H1 (cell line): ENCODE measurements around the gene PLTP. TPM values are rescaled to one million over a fixed set of nuclear protein-coding genes. Genes with fewer than 3 reads are reported as not detected.

Source experiments
- CTCF ChIA-PET: fragments of 300-600 bp; sonication (Branson Sonifier 250); formaldehyde crosslinking; loops from one replicate; lab custom pipeline; 2021; ENCODE audit not compliant: partially characterized antibody; lab: Charles Lee
- POLR2A ChIA-PET: fragments of 300-600 bp; sonication (Branson Sonifier 250); formaldehyde crosslinking; loops from one replicate; lab custom pipeline; 2021; ENCODE audit warnings: inconsistent platforms; ENCODE audit not compliant: partially characterized antibody; lab: Charles Lee
- DNase-seq, 2 experiments: peaks; one replicate each; pipeline versions ENCODE4 v3.0.0 to v3.0.0-alpha.2; 2010 to 2022; ENCODE audit warnings: low spot score in 2 of 2, low read depth in 1 of 2, mixed read lengths in 1 of 2
- FAIRE-seq: peaks from 2 replicates; lab custom pipeline; 2011; peaks lifted over from hg19 to GRCh38; lab: Jason Lieb, UNC
- H2AFZ ChIP-seq: 2 replicates; pipeline ENCODE4 v1.8.1; 2012; ENCODE audit warnings: low read length, inconsistent platforms
- H2AK5ac ChIP-seq: 2 replicates; pipeline ENCODE4 v1.6.1; 2013; ENCODE audit warnings: low read depth, low read length
- H2BK120ac ChIP-seq: replicated peaks from 2 replicates; pipeline ENCODE3; 2013; ENCODE audit warnings: low read depth, low read length, inconsistent platforms
- H2BK12ac ChIP-seq: 2 replicates; pipeline ENCODE4 v1.6.1; 2013; ENCODE audit warnings: low read depth, low read length
- H2BK15ac ChIP-seq: 2 replicates; pipeline ENCODE4 v1.6.1; 2013; ENCODE audit warnings: low read length
- H2BK20ac ChIP-seq: 2 replicates; pipeline ENCODE4 v1.6.1; 2013; ENCODE audit warnings: low read length
- H2BK5ac ChIP-seq: 2 replicates; pipeline ENCODE4 v1.6.1; 2013; ENCODE audit warnings: low read depth, low read length
- H3K14ac ChIP-seq: 2 replicates; pipeline ENCODE4 v1.6.1; 2013; ENCODE audit warnings: inconsistent platforms; ENCODE audit not compliant: insufficient read length
- H3K18ac ChIP-seq: 2 replicates; pipeline ENCODE4 v1.6.1; 2013; ENCODE audit warnings: low read length; ENCODE audit errors: extremely low read depth
- H3K23ac ChIP-seq: 2 replicates; pipeline ENCODE4 v1.6.1; 2013; ENCODE audit warnings: inconsistent platforms; ENCODE audit not compliant: insufficient read length
- H3K23me2 ChIP-seq: 2 replicates; pipeline ENCODE4 v1.6.1; 2013; ENCODE audit warnings: low read depth, low read length
- H3K27ac ChIP-seq: 2 replicates; pipeline ENCODE4 v1.6.1; 2011; ENCODE audit warnings: low read depth, low read length, inconsistent platforms
- H3K27me3 ChIP-seq, 4 experiments: replicated peaks in 1 of 4; 1 replicate in 1 of 4; 2 replicates in 3 of 4; pipeline versions ENCODE4 v1.6.1 to v1.8.1; 2011 to 2013; ENCODE audit warnings: low read length in 3 of 4, mild to moderate bottlenecking in 3 of 4, inconsistent platforms in 2 of 4, mixed read lengths in 2 of 4, moderate library complexity in 1 of 4; ENCODE audit not compliant: control insufficient read depth in 3 of 4, insufficient read depth in 3 of 4; ENCODE audit errors: extremely low read depth in 1 of 4
- H3K36me3 ChIP-seq, 4 experiments: 2 replicates each; pipeline versions ENCODE4 v1.6.1 to v1.8.1; 2011 to 2013; ENCODE audit warnings: mild to moderate bottlenecking in 4 of 4, low read length in 3 of 4, moderate library complexity in 2 of 4, control low read depth in 1 of 4, inconsistent platforms in 1 of 4; ENCODE audit not compliant: insufficient read depth in 4 of 4, control insufficient read depth in 2 of 4
- H3K4ac ChIP-seq: replicated peaks from 2 replicates; pipeline ENCODE3; 2013; ENCODE audit warnings: low read length, low read depth, mixed read lengths, inconsistent platforms; ENCODE audit not compliant: insufficient read length
- H3K4me1 ChIP-seq, 4 experiments: replicated peaks in 1 of 4; 1 replicate in 1 of 4; 2 replicates in 3 of 4; pipeline versions ENCODE4 v1.6.1 to v1.8.1; 2011 to 2013; ENCODE audit warnings: low read length in 3 of 4, inconsistent platforms in 2 of 4, mixed read lengths in 1 of 4; ENCODE audit not compliant: insufficient read depth in 4 of 4, control insufficient read depth in 3 of 4
- H3K4me2 ChIP-seq, 2 experiments: 2 replicates each; pipeline versions ENCODE4 v1.6.1 to v1.8.1; 2011 to 2013; ENCODE audit warnings: low read depth in 2 of 2, low read length in 2 of 2, control low read depth in 1 of 2, inconsistent platforms in 1 of 2, mild to moderate bottlenecking in 1 of 2; ENCODE audit not compliant: insufficient read depth in 1 of 2
- H3K4me3 ChIP-seq, 4 experiments: fragments of 200-600, 300-600 bp in 1 of 4; sonication (generic), shearing (Covaris generic), sonication (Bioruptor Twin) in 1 of 4; 2 replicates each; pipeline versions ENCODE4 v1.5.1 to v1.8.1; 2011 to 2016; ENCODE audit warnings: low read length in 4 of 4, low read depth in 3 of 4, control low read depth in 2 of 4, inconsistent platforms in 2 of 4, mild to moderate bottlenecking in 2 of 4, mixed read lengths in 1 of 4, moderate library complexity in 1 of 4; ENCODE audit not compliant: insufficient read depth in 2 of 4; ENCODE audit errors: extremely low read depth in 1 of 4
- H3K56ac ChIP-seq: replicated peaks from 2 replicates; pipeline ENCODE3; 2013; ENCODE audit warnings: low read depth, mild to moderate bottlenecking, mixed read lengths, low read length, inconsistent platforms; ENCODE audit not compliant: insufficient read length
- H3K79me1 ChIP-seq: 2 replicates; pipeline ENCODE4 v1.6.1; 2013; ENCODE audit warnings: low read depth, low read length, control low read depth
- H3K79me2 ChIP-seq, 2 experiments: 2 replicates each; pipeline versions ENCODE4 v1.6.1 to v1.8.1; 2012 to 2013; ENCODE audit warnings: low read length in 2 of 2, mild to moderate bottlenecking in 2 of 2, inconsistent platforms in 1 of 2; ENCODE audit not compliant: insufficient read depth in 2 of 2, control insufficient read depth in 1 of 2
- H3K9ac ChIP-seq, 4 experiments: replicated peaks in 1 of 4; 1 replicate in 1 of 4; 2 replicates in 3 of 4; pipeline versions ENCODE4 v1.6.1 to v1.8.1; 2011 to 2013; ENCODE audit warnings: low read depth in 3 of 4, low read length in 3 of 4, control low read depth in 2 of 4, mild to moderate bottlenecking in 2 of 4, moderate library complexity in 2 of 4, inconsistent platforms in 1 of 4; ENCODE audit errors: extremely low read depth in 1 of 4
- H3K9me3 ChIP-seq, 2 experiments: 2 replicates each; pipeline versions ENCODE4 v1.6.1 to v1.8.1; 2012 to 2013; ENCODE audit warnings: mild to moderate bottlenecking in 2 of 2, moderate library complexity in 2 of 2, control low read depth in 1 of 2, inconsistent platforms in 1 of 2, low read depth in 1 of 2, low read length in 1 of 2, mixed read lengths in 1 of 2; ENCODE audit not compliant: insufficient read depth in 2 of 2
- H4K20me1 ChIP-seq, 2 experiments: replicated peaks in 1 of 2; 2 replicates each; pipeline versions ENCODE3 to v1.8.1; 2011 to 2013; ENCODE audit warnings: inconsistent platforms in 2 of 2, low read length in 2 of 2, mild to moderate bottlenecking in 1 of 2; ENCODE audit not compliant: insufficient read depth in 2 of 2, control insufficient read depth in 1 of 2
- H4K5ac ChIP-seq: 2 replicates; pipeline ENCODE4 v1.6.1; 2013; ENCODE audit warnings: low read length, low read depth, mixed read lengths, inconsistent platforms; ENCODE audit not compliant: insufficient read length
- H4K8ac ChIP-seq: 2 replicates; pipeline ENCODE4 v1.8.0; 2013; ENCODE audit warnings: mild to moderate bottlenecking, moderate library complexity, low read length, inconsistent platforms; ENCODE audit not compliant: insufficient read depth; ENCODE audit errors: extremely low read depth
- H4K91ac ChIP-seq: replicated peaks from 2 replicates; pipeline ENCODE3; 2013; ENCODE audit warnings: low read length, mixed read lengths, inconsistent platforms; ENCODE audit not compliant: insufficient read length
- ASH2L ChIP-seq: fragments of 200-600, 300-600 bp; sonication (generic); IDR thresholded peaks from one replicate; pipeline ENCODE4 v1.7.1; 2017; ENCODE audit warnings: low read length
- BRCA1 ChIP-seq: IDR thresholded peaks from 2 replicates; pipeline ENCODE4 v1.6.1; 2012; ENCODE audit warnings: low read depth, low read length, improper control_type of control experiment
- EGR1 ChIP-seq: IDR thresholded peaks from 2 replicates; pipeline ENCODE4 v1.6.1; 2011; ENCODE audit warnings: low read depth, low read length, borderline replicate concordance
- EZH2 ChIP-seq: fragments of 200-600 bp; sonication (generic); IDR thresholded peaks from 2 replicates; pipeline ENCODE4 v1.7.1; 2012; ENCODE audit warnings: low read depth, mild to moderate bottlenecking, moderate library complexity, low read length, inconsistent platforms; ENCODE audit not compliant: severe bottlenecking
- GTF2F1 ChIP-seq: IDR thresholded peaks from 2 replicates; pipeline ENCODE4 v1.6.1; 2012; ENCODE audit warnings: low read depth, low read length, improper control_type of control experiment, borderline replicate concordance
- MAFK ChIP-seq: IDR thresholded peaks from 2 replicates; pipeline ENCODE4 v1.6.1; 2012; ENCODE audit warnings: low read depth, mild to moderate bottlenecking, improper control_type of control experiment, low read length
- NANOG ChIP-seq: IDR thresholded peaks from 2 replicates; pipeline ENCODE4 v1.6.1; 2011; ENCODE audit warnings: low read length, low read depth, mild to moderate bottlenecking, inconsistent platforms; ENCODE audit not compliant: insufficient read depth, poor library complexity, severe bottlenecking
- POLR2AphosphoS5 ChIP-seq: IDR thresholded peaks from 2 replicates; pipeline ENCODE4 v1.6.1; 2011; ENCODE audit warnings: low read depth, low read length
- POU5F1 ChIP-seq: IDR thresholded peaks from 2 replicates; pipeline ENCODE4 v1.6.1; 2011; ENCODE audit warnings: low read depth, mild to moderate bottlenecking, low read length, moderate library complexity
- SAP30 ChIP-seq: fragments of 300-600 bp; sonication (generic); IDR thresholded peaks from 2 replicates; pipeline ENCODE4 v1.7.1; 2012; ENCODE audit warnings: low read length, moderate library complexity, mild to moderate bottlenecking, inconsistent platforms; ENCODE audit not compliant: insufficient read depth, insufficient replicate concordance
- SIX5 ChIP-seq: IDR thresholded peaks from 2 replicates; pipeline ENCODE4 v1.6.1; 2011; ENCODE audit warnings: mild to moderate bottlenecking, low read depth, low read length
- SP1 ChIP-seq: IDR thresholded peaks from 2 replicates; pipeline ENCODE4 v1.6.1; 2011; ENCODE audit warnings: low read depth, low read length
- TBP ChIP-seq: IDR thresholded peaks from 2 replicates; pipeline ENCODE4 v1.6.1; 2011; ENCODE audit warnings: low read depth, low read length, improper control_type of control experiment
- TCF12 ChIP-seq: IDR thresholded peaks from 2 replicates; pipeline ENCODE4 v1.6.1; 2011; ENCODE audit warnings: low read depth, mild to moderate bottlenecking, low read length
- YY1 ChIP-seq: IDR thresholded peaks from 2 replicates; pipeline ENCODE4 v1.6.1; 2011; ENCODE audit warnings: low read depth, mild to moderate bottlenecking, low read length
- WGBS, 2 experiments: shearing (Covaris generic) in 1 of 2; methylation state at CpG; one replicate each; pipeline versions ENCODE4 v1.1.6 to v1.1.7; 2013 to 2015; ENCODE audit warnings: low lambda C conversion rate in 2 of 2, mixed read lengths in 2 of 2, inconsistent platforms in 1 of 2, low coverage in 1 of 2, missing lambda C conversion rate in 1 of 2; ENCODE audit not compliant: insufficient replicate concordance in 2 of 2, insufficient coverage in 1 of 2, insufficient read length in 1 of 2; ENCODE audit errors: extremely low coverage in 1 of 2, missing lambda C conversion rate in 1 of 2; 5-methylcytosine and 5-hydroxymethylcytosine counted together
- polyA plus RNA-seq, 7 experiments: library from polyadenylated mRNA; depleted of rRNA in 3 of 7; stranded (reverse) in 5 of 7; unstranded in 2 of 7; fragments of >200 nt in 5 of 7; fragments of 200-250 nt in 2 of 7; gene quantifications; 1 replicate in 5 of 7; 2 replicates in 1 of 7; 4 replicates in 1 of 7; pipeline versions ENCODE4 v1.2.1 to v1.2.3, GENCODE V29; 2011 to 2013; ENCODE audit warnings: missing spikeins in 2 of 7, mixed read lengths in 2 of 7
- total RNA-seq: library from RNA; stranded (reverse); fragmentation: NEBNext Ultra II Directional; extraction: Animal tissue kit (Norgen Biotek cat#: 25700); gene quantifications from 2 replicates; pipeline ENCODE4 v1.2.1, GENCODE V29; 2021

The PLTP gene
- total and polyA plus RNA-seq, 2 of the 8 experiments (the other 6 are each of a cell fraction or from before 2014, with no cell fraction given): 120 to 194 TPM

- POLR2A ChIA-PET: interaction anchor here (0.7 to 11.2 kb wide), 12 partner anchors 10 to 72 kb away, joined by 3 to 172 read pairs (median 4); partner anchors contain the start of genes PCIF1 and PLTP
- H4K5ac ChIP-seq: no peak overlapping the region
- H3K27ac ChIP-seq: no peak overlapping the region
- no peak overlapping the region for H2BK20ac ChIP-seq
- no peak overlapping the region for H2AK5ac ChIP-seq
- no peak overlapping the region for H2BK5ac ChIP-seq
- no peak overlapping the region for H2BK120ac ChIP-seq
- H4K91ac ChIP-seq: no peak overlapping the region
- CTCF ChIA-PET: interaction anchor here (0.8 kb wide), 1 partner anchor 74 kb away, joined by 4 read pairs; no protein-coding TSS in a partner anchor
- no peaks in the 10 kb centered on the region for H3K79me2 ChIP-seq
- H3K9ac ChIP-seq: no peak overlapping the region
- H3K4me3 ChIP-seq: no peak overlapping the region
- H3K4me2 ChIP-seq: no peak overlapping the region
- no peaks in the 10 kb centered on the region; the same call in 1 of the 2 replicates for H3K79me1 ChIP-seq
- no peak overlapping the region for H2BK15ac ChIP-seq
- H3K9me3 ChIP-seq: no peaks in the 10 kb centered on the region
- WGBS, 2 experiments: 96% methylated on average over 14 of the region's 14 CpGs; no CpG with 5 or more reads in 1 of the 2 experiments
- H3K4me1 ChIP-seq: peaks cover 0 to 3% (median 3%) of the 10 kb centered on the region in 4 experiments; a peak in 6 of 7 replicates
- H3K36me3 ChIP-seq: peaks cover 15 to 45% (median 37%) of the 10 kb centered on the region in 4 experiments
- H3K23ac ChIP-seq: no peak overlapping the region
- H2AFZ ChIP-seq: no peak overlapping the region
- DNase-seq: no peak
- no peak for FAIRE-seq
- no peak overlapping the region for H3K56ac ChIP-seq
- H3K23me2 ChIP-seq: peaks cover 2% of the 10 kb centered on the region; the same call in 1 of the 2 replicates
- H3K27me3 ChIP-seq: no peaks in the 10 kb centered on the region
- no peak overlapping the region for H3K18ac ChIP-seq
- H3K14ac ChIP-seq: no peak overlapping the region
- H4K20me1 ChIP-seq: peaks cover 0 to 14% of the 10 kb centered on the region in 2 experiments
- no peak overlapping the region for H3K4ac ChIP-seq
- no peak overlapping the region for H2BK12ac ChIP-seq
- no peak overlapping the region for H4K8ac ChIP-seq
- TF ChIP-seq EZH2: no peak
- TF ChIP-seq TBP: no peak
- no peak for TF ChIP-seq SAP30
- TF ChIP-seq TCF12: no peak
- no peak for TF ChIP-seq SIX5
- no peak for TF ChIP-seq SP1
- TF ChIP-seq EGR1: no peak
- TF ChIP-seq BRCA1: no peak
- TF ChIP-seq GTF2F1: no peak
- no peak for TF ChIP-seq MAFK
- TF ChIP-seq ASH2L: no peak
- no peak for TF ChIP-seq POLR2AphosphoS5
- TF ChIP-seq NANOG: no peak
- no peak for TF ChIP-seq YY1
- no peak for TF ChIP-seq POU5F1
Measured at GRCh38 chr20:45896641-45897161, 15.3 kb downstream of the PLTP start.
